ENCODE data around the gene STK10. TPM values are rescaled to one million over a fixed set of nuclear protein-coding genes. Genes with fewer than 3 reads are reported as not detected.

Gene STK10
- polyA plus RNA-seq, 1 of the 3 experiments (the other 2 are of a cell fraction) = 11.0 TPM

DNA sequence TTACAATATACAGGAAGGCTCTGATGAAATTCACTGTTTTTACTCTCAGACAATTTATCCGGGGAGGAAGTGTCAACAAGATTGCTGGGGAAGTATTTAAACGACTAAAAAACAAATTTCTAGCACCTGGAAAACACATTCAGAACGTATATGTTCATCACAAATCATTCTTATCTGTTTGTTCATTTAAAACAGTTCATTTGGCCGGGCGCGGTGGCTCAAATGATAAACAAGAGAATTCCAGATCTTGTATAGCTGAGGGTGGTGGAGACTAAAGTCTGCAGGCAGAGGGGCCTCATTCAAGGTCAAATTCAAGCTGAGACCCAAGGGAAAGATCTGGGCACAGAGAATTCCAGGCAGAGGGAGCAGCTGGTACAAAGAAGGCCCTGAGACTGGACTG lies 90.0 kb downstream of the STK10 start (continued):
- TF ChIP-seq FOXM1 (IDR thresholded peaks at IDR 0.05; ENCODE audit: low read depth) (no peak), NRF1 (IDR thresholded peaks at IDR 0.05; ENCODE audit: low read depth, low read length) (no peak), TAF1 (IDR thresholded peaks at IDR 0.05; ENCODE audit: borderline replicate concordance, low read depth, low read length) (no peak), CHD2 (IDR thresholded peaks at IDR 0.05; ENCODE audit: low read length, partially characterized antibody) (no peak), MAX (IDR thresholded peaks at IDR 0.05; ENCODE audit: low read depth) (no peak), MXI1 (IDR thresholded peaks at IDR 0.05; ENCODE audit: low read depth, low read length) (no peak), MEF2A (IDR thresholded peaks at IDR 0.05; ENCODE audit: borderline replicate concordance, low read depth) (no peak)
- TF ChIP-seq, protein P1, sequence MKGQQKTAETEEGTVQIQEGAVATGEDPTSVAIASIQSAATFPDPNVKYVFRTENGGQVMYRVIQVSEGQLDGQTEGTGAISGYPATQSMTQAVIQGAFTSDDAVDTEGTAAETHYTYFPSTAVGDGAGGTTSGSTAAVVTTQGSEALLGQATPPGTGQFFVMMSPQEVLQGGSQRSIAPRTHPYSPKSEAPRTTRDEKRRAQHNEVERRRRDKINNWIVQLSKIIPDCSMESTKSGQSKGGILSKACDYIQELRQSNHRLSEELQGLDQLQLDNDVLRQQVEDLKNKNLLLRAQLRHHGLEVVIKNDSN (IDR thresholded peaks at IDR 0.05; ENCODE audit: borderline replicate concordance, low read depth) = no peak

DNA sequence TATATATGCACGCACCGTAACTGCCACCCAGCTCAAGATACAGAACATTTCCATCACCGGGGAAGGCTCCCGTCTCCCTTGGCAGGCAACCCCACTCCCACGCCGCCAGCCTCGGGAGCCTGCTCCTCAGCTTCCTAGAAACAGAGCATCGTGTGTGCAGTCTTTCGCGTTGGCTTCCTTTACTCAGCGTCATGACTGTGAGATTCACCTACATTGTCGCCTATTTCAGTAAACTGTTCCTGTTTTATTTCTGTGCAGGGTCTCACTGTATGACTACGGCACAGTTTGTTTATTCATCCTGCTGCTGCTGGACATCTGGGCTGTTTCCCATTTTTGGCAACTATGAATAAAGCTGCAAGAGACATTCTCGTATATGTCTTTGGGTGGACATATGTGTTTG lies 90.7 kb downstream of the STK10 start:
- Histone ChIP-seq H3K79me2 (ENCODE audit: insufficient read depth) (peaks cover 6% of the 10 kb centered on the region; the same call in 1 of the 2 replicates), H3K4me3 (ENCODE audit: low read depth in 2 of 2, low read length in 1 of 2) (no peak overlapping the region), H3K9me3 (no peaks in the 10 kb centered on the region), H2AFZ (ENCODE audit: low read depth) (no peak overlapping the region), H3K27me3 (ENCODE audit: insufficient read depth) (no peaks in the 10 kb centered on the region), H3K9ac (no peak overlapping the region), H3F3A (replicated peaks; ENCODE audit: insufficient read depth) (no peaks in the 10 kb centered on the region), H3K4me2 (no peak overlapping the region), H4K20me1 (ENCODE audit: insufficient read depth) (no peaks in the 10 kb centered on the region), H3K4me1 (ENCODE audit: control insufficient read depth in 1 of 2, insufficient read depth in 2 of 2, low read depth in 1 of 2, low read length in 1 of 2) (peaks cover 1 to 6% of the 10 kb centered on the region in 2 experiments; a peak in 2 of 4 replicates), H3K9me2 (no peaks in the 10 kb centered on the region), H3K27ac (ENCODE audit: low read depth in 2 of 2, low read length in 1 of 2) (no peak overlapping the region), H3K36me3 (replicated peaks in 1 of 2; ENCODE audit: control insufficient read depth in 1 of 2, insufficient read depth in 2 of 2, low read length in 1 of 2) (peaks cover 0 to 6% of the 10 kb centered on the region in 2 experiments)
- no peak for DNase-seq
- ChIA-PET POLR2A (no interaction called here), CTCF (interaction anchor here (1.3 to 4.8 kb wide), 4 partner anchors 8 to 91 kb away, joined by 3 to 25 read pairs (median 14); partner anchors contain the start of gene STK10)
- TF ChIP-seq GABPA (IDR thresholded peaks at IDR 0.05; ENCODE audit: low read depth) (no peak), RCOR1 (IDR thresholded peaks at IDR 0.05; ENCODE audit: low read length) (no peak), CHD2 (IDR thresholded peaks at IDR 0.05; ENCODE audit: low read length, partially characterized antibody) (no peak), SIN3A (IDR thresholded peaks at IDR 0.05; ENCODE audit: borderline replicate concordance, low read depth, low read length) (no peak), TAF1 (IDR thresholded peaks at IDR 0.05; ENCODE audit: borderline replicate concordance, low read depth, low read length) (no peak), EZH2phosphoT487 (IDR thresholded peaks at IDR 0.05; ENCODE audit: borderline replicate concordance, low read depth) (no peak), FOSL2 (IDR thresholded peaks at IDR 0.05; ENCODE audit: borderline replicate concordance, low read depth) (no peak), FOXM1 (IDR thresholded peaks at IDR 0.05; ENCODE audit: low read depth) (no peak), YY1 (IDR thresholded peaks at IDR 0.05; ENCODE audit: low read depth) (no peak), NFIC (IDR thresholded peaks at IDR 0.05; ENCODE audit: borderline replicate concordance) (no peak), GATA2 (CRISPR knock-in tag; IDR thresholded peaks at IDR 0.05) (no peak), RXRA (IDR thresholded peaks at IDR 0.05; ENCODE audit: borderline replicate concordance, low read depth) (no peak), TEAD4 (IDR thresholded peaks at IDR 0.05; ENCODE audit: borderline replicate concordance, insufficient read depth) (no peak)
- TF ChIP-seq, protein P2, sequence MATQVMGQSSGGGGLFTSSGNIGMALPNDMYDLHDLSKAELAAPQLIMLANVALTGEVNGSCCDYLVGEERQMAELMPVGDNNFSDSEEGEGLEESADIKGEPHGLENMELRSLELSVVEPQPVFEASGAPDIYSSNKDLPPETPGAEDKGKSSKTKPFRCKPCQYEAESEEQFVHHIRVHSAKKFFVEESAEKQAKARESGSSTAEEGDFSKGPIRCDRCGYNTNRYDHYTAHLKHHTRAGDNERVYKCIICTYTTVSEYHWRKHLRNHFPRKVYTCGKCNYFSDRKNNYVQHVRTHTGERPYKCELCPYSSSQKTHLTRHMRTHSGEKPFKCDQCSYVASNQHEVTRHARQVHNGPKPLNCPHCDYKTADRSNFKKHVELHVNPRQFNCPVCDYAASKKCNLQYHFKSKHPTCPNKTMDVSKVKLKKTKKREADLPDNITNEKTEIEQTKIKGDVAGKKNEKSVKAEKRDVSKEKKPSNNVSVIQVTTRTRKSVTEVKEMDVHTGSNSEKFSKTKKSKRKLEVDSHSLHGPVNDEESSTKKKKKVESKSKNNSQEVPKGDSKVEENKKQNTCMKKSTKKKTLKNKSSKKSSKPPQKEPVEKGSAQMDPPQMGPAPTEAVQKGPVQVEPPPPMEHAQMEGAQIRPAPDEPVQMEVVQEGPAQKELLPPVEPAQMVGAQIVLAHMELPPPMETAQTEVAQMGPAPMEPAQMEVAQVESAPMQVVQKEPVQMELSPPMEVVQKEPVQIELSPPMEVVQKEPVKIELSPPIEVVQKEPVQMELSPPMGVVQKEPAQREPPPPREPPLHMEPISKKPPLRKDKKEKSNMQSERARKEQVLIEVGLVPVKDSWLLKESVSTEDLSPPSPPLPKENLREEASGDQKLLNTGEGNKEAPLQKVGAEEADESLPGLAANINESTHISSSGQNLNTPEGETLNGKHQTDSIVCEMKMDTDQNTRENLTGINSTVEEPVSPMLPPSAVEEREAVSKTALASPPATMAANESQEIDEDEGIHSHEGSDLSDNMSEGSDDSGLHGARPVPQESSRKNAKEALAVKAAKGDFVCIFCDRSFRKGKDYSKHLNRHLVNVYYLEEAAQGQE (IDR thresholded peaks at IDR 0.05; ENCODE audit: low read depth, low read length) = no peak
- TF ChIP-seq, protein P3, sequence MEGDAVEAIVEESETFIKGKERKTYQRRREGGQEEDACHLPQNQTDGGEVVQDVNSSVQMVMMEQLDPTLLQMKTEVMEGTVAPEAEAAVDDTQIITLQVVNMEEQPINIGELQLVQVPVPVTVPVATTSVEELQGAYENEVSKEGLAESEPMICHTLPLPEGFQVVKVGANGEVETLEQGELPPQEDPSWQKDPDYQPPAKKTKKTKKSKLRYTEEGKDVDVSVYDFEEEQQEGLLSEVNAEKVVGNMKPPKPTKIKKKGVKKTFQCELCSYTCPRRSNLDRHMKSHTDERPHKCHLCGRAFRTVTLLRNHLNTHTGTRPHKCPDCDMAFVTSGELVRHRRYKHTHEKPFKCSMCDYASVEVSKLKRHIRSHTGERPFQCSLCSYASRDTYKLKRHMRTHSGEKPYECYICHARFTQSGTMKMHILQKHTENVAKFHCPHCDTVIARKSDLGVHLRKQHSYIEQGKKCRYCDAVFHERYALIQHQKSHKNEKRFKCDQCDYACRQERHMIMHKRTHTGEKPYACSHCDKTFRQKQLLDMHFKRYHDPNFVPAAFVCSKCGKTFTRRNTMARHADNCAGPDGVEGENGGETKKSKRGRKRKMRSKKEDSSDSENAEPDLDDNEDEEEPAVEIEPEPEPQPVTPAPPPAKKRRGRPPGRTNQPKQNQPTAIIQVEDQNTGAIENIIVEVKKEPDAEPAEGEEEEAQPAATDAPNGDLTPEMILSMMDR (IDR thresholded peaks at IDR 0.05) = no peak
- TF ChIP-seq, protein P1 (IDR thresholded peaks at IDR 0.05; ENCODE audit: borderline replicate concordance, low read depth) = no peak
- TF ChIP-seq, protein P4, sequence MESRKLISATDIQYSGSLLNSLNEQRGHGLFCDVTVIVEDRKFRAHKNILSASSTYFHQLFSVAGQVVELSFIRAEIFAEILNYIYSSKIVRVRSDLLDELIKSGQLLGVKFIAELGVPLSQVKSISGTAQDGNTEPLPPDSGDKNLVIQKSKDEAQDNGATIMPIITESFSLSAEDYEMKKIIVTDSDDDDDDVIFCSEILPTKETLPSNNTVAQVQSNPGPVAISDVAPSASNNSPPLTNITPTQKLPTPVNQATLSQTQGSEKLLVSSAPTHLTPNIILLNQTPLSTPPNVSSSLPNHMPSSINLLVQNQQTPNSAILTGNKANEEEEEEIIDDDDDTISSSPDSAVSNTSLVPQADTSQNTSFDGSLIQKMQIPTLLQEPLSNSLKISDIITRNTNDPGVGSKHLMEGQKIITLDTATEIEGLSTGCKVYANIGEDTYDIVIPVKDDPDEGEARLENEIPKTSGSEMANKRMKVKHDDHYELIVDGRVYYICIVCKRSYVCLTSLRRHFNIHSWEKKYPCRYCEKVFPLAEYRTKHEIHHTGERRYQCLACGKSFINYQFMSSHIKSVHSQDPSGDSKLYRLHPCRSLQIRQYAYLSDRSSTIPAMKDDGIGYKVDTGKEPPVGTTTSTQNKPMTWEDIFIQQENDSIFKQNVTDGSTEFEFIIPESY (IDR thresholded peaks at IDR 0.05; ENCODE audit: borderline replicate concordance, low read depth) = no peak
- WGBS (ENCODE audit: low lambda C conversion rate) = 93% methylated on average over 14 of the region's 14 CpGs
